ENCODE data around the gene MATN1. TPM values are rescaled to one million over a fixed set of nuclear protein-coding genes. Genes with fewer than 3 reads are reported as not detected.

The MATN1 gene
- total RNA-seq, 1 donor from 2014 or later, result not detected

DNA sequence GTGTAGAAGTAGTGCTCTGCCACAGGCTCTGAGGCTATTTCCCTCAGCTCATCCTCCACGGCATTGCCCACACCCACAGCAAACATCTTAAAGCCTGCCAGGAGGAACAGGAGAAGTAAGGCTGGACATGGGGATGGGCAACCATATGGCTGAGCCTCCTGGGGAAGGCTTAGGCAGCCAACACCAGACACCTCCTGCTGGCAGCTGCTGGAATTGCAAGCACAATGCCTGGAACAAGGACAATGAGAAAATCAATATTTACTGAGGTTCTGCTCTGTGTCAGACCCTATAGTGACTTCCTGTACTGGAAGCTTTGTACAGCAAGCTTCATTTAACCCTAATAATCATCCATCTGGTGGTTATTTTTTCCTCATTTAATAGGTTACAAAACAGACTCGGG, 8.2 kb downstream of the MATN1 start:
- ATAC-seq, result no peak
- H3K4me1 ChIP-seq, result peaks cover 8% of the 10 kb centered on the region
- H3K4me3 ChIP-seq, result no peak overlapping the region
- DNase-seq, result no peak
- TF ChIP-seq, protein P1, sequence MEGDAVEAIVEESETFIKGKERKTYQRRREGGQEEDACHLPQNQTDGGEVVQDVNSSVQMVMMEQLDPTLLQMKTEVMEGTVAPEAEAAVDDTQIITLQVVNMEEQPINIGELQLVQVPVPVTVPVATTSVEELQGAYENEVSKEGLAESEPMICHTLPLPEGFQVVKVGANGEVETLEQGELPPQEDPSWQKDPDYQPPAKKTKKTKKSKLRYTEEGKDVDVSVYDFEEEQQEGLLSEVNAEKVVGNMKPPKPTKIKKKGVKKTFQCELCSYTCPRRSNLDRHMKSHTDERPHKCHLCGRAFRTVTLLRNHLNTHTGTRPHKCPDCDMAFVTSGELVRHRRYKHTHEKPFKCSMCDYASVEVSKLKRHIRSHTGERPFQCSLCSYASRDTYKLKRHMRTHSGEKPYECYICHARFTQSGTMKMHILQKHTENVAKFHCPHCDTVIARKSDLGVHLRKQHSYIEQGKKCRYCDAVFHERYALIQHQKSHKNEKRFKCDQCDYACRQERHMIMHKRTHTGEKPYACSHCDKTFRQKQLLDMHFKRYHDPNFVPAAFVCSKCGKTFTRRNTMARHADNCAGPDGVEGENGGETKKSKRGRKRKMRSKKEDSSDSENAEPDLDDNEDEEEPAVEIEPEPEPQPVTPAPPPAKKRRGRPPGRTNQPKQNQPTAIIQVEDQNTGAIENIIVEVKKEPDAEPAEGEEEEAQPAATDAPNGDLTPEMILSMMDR (IDR thresholded peaks at IDR 0.05), result peak; percentile 38
- H3K27me3 ChIP-seq, result no peaks in the 10 kb centered on the region
- H3K27ac ChIP-seq, result no peak overlapping the region
- intact Hi-C loops (cut with DNase I), result no loop called here
- peaks cover 5% of the 10 kb centered on the region for H3K9me3 ChIP-seq
- H3K36me3 ChIP-seq, result no peaks in the 10 kb centered on the region

DNA sequence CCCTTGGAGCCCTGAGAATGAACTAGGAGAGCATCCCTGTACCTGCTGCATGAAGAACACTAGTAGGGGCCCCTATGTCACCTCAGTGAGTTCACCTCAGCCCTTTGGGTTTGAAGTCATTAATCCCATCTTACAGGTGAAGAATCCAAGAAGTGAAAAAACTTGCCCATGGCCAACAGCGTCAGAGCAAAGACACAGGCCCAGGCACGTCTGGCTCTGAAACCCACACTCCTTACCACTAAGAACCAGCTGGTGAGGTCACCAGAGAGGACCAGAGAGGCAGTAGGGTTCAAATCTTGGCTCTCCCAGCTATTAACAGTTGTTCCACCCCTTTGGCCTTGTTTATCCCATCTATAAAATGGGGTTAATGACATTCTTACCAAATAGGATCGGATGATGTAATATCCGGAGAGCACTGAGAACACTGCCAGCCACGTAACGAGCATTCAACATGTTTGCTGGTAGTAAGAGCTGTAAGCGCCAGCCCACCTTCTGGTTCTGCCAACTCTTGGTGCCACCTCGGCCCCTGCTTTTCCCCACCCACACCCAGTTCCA, 8.8 kb downstream of the MATN1 start:
- TF ChIP-seq, protein P1 (IDR thresholded peaks at IDR 0.05), result no peak
- no peaks in the 10 kb centered on the region for H3K36me3 ChIP-seq
- DNase-seq (no peak), ATAC-seq (no peak)
- no peak overlapping the region for H3K4me3 ChIP-seq
- peaks cover 6% of the 10 kb centered on the region for H3K4me1 ChIP-seq
- peaks cover 5% of the 10 kb centered on the region for H3K9me3 ChIP-seq
- no peaks in the 10 kb centered on the region for H3K27me3 ChIP-seq
- no peak overlapping the region for H3K27ac ChIP-seq
- intact Hi-C loops (cut with DNase I), result no loop called here

GRCh38 chr1:30714025-30714424, 9.4 kb downstream of the MATN1 start:
- Histone ChIP-seq H3K27ac (no peak overlapping the region), H3K27me3 (no peaks in the 10 kb centered on the region), H3K36me3 (no peaks in the 10 kb centered on the region), H3K4me3 (no peak overlapping the region), H3K4me1 (peaks cover under 1% of the 10 kb centered on the region), H3K9me3 (peaks cover 5% of the 10 kb centered on the region)
- intact Hi-C loops (cut with DNase I), result no loop called here
- DNase-seq (no peak), ATAC-seq (no peak)
- TF ChIP-seq, protein P1 (IDR thresholded peaks at IDR 0.05), result no peak

DNA sequence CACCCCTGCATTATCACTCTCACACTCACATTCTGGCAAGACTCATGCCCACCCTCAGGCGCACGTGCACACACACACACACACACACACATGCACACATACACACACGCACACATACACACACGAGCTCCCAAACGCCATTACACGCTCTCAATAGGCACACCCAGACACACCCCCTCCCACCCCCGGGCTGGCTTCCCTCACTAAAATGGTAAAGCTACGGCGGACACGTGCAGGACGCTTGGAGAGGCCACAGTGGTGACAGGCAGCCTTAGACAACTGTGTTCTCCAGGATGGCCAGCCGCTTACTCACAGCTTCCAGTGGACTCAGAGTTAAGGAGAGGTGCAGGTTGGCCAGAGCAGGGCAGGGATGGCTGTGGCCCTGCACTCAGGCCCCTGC, 10.1 kb downstream of the MATN1 start:
- Histone ChIP-seq H3K36me3 (no peaks in the 10 kb centered on the region), H3K27ac (no peak overlapping the region), H3K4me3 (no peak overlapping the region), H3K27me3 (no peaks in the 10 kb centered on the region), H3K4me1 (no peaks in the 10 kb centered on the region), H3K9me3 (peaks cover 5% of the 10 kb centered on the region)
- TF ChIP-seq, protein P1 (IDR thresholded peaks at IDR 0.05), result no peak
- ATAC-seq (no peak), DNase-seq (no peak)
- intact Hi-C loops (cut with DNase I), result no loop called here

GRCh38 chr1:30712583-30712982, 10.8 kb downstream of the MATN1 start:
- Histone ChIP-seq H3K27ac (no peak overlapping the region), H3K4me3 (no peak overlapping the region), H3K4me1 (no peaks in the 10 kb centered on the region), H3K27me3 (no peaks in the 10 kb centered on the region), H3K36me3 (no peaks in the 10 kb centered on the region), H3K9me3 (peaks cover 5% of the 10 kb centered on the region)
- intact Hi-C loops (cut with DNase I), result no loop called here
- TF ChIP-seq, protein P1 (IDR thresholded peaks at IDR 0.05), result no peak
- ATAC-seq (no peak), DNase-seq (no peak)

DNA sequence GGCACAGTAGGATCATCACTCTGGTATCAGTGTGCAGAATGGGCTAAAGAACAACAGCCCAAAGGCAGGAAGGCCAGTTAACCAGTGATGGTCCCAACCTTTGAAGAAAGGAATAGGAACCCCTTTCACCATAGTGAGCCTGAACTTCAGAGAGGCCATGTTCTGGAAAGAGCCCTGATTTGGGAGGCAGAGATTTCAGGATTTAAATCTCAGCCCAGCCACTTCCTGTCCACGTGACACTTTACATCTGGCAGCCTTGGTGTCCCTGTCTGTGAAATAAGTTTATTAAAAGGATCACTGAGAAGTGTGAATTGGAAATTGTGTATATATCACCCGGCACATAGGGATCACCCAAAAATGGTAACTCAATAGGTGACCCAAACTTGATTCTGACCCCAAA, 13.0 kb downstream of the MATN1 start:
- Histone ChIP-seq H3K9me3 (peaks cover 3% of the 10 kb centered on the region), H3K4me3 (no peak overlapping the region), H3K4me1 (no peaks in the 10 kb centered on the region), H3K36me3 (no peaks in the 10 kb centered on the region), H3K27ac (no peak overlapping the region), H3K27me3 (no peaks in the 10 kb centered on the region)
- intact Hi-C loops (cut with DNase I), result no loop called here
- TF ChIP-seq, protein P1 (IDR thresholded peaks at IDR 0.05), result no peak
- no peak for ATAC-seq
- DNase-seq, result no peak

Data from upper lobe of right lung (tissue), 1 donor.